ENCODE results near the gene GTF3C2. TPM values are rescaled to one million over a fixed set of nuclear protein-coding genes. Genes with fewer than 3 reads are reported as not detected.
A peak's percentile ranks its signal among the peaks of the same experiment; 100 is the strongest.

The GTF3C2 gene
- total and polyA plus RNA-seq, 9 of the 15 experiments (the other 6 are each of a cell fraction or from before 2014, with no cell fraction given): 35.5 to 96.8 (median 53.0) TPM

DNA sequence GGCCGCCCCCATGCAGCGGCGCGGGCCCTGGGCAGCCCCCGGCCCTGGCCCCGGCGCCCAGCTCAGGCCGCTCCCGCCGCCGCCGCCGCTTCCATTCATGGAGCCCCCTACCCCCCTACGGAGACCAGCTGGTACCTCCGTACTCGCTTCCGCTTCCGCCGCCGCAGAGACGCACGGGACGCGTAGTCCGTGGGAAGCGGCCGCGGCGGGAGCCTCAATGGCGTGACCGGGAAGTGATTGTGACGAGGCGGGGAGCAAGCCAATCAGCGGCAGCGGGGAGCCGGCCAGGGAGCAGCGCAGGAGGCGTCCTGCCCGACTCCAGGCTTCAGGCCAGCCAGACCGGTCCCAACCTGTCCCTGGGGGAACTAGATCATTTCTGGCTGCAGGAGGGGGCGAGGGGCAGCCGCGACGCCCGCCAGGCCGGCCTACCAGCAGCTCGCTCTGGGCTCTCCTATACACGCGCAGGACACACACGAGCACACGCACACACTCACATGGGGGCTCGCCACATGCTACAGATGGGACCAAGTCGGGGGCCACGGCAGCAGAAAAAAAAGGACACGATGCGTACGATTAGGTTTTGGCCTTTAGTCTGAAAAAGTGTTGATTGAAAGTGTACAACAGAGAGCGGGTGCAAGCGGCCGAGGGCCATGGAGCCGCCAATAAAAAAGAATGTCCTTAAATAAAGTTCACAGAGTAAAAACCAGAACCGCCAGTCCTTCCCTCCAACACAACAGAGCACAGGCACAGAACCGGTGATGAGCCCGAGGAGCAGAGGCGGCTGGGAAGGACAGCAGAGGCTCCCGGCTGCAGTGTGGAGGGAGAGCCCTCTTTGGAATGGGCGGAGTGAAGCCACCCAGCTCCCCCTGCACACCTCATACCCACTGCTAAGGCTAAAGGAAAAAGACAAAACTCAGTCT lies 24.3 kb upstream of the GTF3C2 start, which contains the start of gene ZNF513 (continued):
- TF ChIP-seq ZNF184 (CRISPR knock-in tag; IDR thresholded peaks at IDR 0.05) (no peak), ELF1 (tag; IDR thresholded peaks at IDR 0.05) (peak; percentile 93), ZNF3 (CRISPR knock-in tag; IDR thresholded peaks at IDR 0.05) (no peak), RB1 (IDR thresholded peaks at IDR 0.05; ENCODE audit: low read depth) (peak; percentile 79; the same call in 1 of the 2 replicates), PHF21A (IDR thresholded peaks at IDR 0.05; ENCODE audit: borderline replicate concordance, low read depth) (no peak), EZH2 (IDR thresholded peaks at IDR 0.05; ENCODE audit: borderline replicate concordance, low read depth, low read length) (no peak), KHSRP (IDR thresholded peaks at IDR 0.05) (no peak), ZNF551 (CRISPR knock-in tag; IDR thresholded peaks at IDR 0.05) (no peak), U2AF1 (optimal IDR thresholded peaks at IDR 0.05; ENCODE audit: low read depth, low read length) (no peak), SMAD4 (CRISPR knock-in tag; conservative IDR thresholded peaks at IDR 0.05) (peak; percentile 59), NRF1 (conservative IDR thresholded peaks at IDR 0.05 in 1 of 2, IDR thresholded peaks at IDR 0.05 in 1 of 2) (peak; percentile 84 to 87), SIN3A (IDR thresholded peaks at IDR 0.05; ENCODE audit: borderline replicate concordance in 2 of 2, control insufficient read depth in 1 of 2, low read depth in 2 of 2, low read length in 2 of 2) (peak in 1 of 2 experiments; percentile 93)
- TF ChIP-seq, protein P1, sequence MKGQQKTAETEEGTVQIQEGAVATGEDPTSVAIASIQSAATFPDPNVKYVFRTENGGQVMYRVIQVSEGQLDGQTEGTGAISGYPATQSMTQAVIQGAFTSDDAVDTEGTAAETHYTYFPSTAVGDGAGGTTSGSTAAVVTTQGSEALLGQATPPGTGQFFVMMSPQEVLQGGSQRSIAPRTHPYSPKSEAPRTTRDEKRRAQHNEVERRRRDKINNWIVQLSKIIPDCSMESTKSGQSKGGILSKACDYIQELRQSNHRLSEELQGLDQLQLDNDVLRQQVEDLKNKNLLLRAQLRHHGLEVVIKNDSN (CRISPR knock-in tag; IDR thresholded peaks at IDR 0.05): no peak
- TF ChIP-seq, protein P2, sequence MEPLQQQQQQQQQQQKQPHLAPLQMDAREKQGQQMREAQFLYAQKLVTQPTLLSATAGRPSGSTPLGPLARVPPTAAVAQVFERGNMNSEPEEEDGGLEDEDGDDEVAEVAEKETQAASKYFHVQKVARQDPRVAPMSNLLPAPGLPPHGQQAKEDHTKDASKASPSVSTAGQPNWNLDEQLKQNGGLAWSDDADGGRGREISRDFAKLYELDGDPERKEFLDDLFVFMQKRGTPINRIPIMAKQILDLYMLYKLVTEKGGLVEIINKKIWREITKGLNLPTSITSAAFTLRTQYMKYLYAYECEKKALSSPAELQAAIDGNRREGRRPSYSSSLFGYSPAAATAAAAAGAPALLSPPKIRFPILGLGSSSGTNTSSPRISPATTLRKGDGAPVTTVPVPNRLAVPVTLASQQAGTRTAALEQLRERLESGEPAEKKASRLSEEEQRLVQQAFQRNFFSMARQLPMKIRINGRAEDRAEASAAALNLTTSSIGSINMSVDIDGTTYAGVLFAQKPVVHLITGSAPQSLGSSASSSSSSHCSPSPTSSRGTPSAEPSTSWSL (CRISPR knock-in tag; IDR thresholded peaks at IDR 0.05; ENCODE audit: borderline replicate concordance): no peak
- TF ChIP-seq, protein P3, sequence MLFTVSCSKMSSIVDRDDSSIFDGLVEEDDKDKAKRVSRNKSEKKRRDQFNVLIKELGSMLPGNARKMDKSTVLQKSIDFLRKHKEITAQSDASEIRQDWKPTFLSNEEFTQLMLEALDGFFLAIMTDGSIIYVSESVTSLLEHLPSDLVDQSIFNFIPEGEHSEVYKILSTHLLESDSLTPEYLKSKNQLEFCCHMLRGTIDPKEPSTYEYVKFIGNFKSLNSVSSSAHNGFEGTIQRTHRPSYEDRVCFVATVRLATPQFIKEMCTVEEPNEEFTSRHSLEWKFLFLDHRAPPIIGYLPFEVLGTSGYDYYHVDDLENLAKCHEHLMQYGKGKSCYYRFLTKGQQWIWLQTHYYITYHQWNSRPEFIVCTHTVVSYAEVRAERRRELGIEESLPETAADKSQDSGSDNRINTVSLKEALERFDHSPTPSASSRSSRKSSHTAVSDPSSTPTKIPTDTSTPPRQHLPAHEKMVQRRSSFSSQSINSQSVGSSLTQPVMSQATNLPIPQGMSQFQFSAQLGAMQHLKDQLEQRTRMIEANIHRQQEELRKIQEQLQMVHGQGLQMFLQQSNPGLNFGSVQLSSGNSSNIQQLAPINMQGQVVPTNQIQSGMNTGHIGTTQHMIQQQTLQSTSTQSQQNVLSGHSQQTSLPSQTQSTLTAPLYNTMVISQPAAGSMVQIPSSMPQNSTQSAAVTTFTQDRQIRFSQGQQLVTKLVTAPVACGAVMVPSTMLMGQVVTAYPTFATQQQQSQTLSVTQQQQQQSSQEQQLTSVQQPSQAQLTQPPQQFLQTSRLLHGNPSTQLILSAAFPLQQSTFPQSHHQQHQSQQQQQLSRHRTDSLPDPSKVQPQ (CRISPR knock-in tag; IDR thresholded peaks at IDR 0.05; ENCODE audit: borderline replicate concordance): no peak
- TF ChIP-seq, protein P4, sequence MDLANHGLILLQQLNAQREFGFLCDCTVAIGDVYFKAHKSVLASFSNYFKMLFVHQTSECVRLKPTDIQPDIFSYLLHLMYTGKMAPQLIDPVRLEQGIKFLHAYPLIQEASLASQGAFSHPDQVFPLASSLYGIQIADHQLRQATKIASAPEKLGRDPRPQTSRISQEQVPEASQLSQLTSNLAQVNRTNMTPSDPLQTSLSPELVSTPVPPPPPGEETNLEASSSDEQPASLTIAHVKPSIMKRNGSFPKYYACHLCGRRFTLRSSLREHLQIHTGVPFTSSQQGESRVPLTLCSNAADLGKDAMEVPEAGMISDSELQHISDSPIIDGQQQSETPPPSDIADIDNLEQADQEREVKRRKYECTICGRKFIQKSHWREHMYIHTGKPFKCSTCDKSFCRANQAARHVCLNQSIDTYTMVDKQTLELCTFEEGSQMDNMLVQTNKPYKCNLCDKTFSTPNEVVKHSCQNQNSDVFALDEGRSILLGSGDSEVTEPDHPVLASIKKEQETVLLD (IDR thresholded peaks at IDR 0.05): peak; percentile 52; the same call in 1 of the 2 replicates
- TF ChIP-seq, protein P5, sequence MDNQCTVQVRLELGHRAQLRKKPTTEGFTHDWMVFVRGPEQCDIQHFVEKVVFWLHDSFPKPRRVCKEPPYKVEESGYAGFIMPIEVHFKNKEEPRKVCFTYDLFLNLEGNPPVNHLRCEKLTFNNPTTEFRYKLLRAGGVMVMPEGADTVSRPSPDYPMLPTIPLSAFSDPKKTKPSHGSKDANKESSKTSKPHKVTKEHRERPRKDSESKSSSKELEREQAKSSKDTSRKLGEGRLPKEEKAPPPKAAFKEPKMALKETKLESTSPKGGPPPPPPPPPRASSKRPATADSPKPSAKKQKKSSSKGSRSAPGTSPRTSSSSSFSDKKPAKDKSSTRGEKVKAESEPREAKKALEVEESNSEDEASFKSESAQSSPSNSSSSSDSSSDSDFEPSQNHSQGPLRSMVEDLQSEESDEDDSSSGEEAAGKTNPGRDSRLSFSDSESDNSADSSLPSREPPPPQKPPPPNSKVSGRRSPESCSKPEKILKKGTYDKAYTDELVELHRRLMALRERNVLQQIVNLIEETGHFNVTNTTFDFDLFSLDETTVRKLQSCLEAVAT (IDR thresholded peaks at IDR 0.05): peak in 1 of 2 experiments; percentile 74; a peak in 1 of 4 replicates
- TF ChIP-seq, protein P6, sequence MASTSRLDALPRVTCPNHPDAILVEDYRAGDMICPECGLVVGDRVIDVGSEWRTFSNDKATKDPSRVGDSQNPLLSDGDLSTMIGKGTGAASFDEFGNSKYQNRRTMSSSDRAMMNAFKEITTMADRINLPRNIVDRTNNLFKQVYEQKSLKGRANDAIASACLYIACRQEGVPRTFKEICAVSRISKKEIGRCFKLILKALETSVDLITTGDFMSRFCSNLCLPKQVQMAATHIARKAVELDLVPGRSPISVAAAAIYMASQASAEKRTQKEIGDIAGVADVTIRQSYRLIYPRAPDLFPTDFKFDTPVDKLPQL (IDR thresholded peaks at IDR 0.05; ENCODE audit: extremely low read depth, insufficient read length): no peak
